BE2C (cell line): Measurements from ENCODE around the gene KIAA1210.

ENCODE experiments used
- DNase-seq: peaks from one replicate; pipeline ENCODE4 v3.0.0-alpha.2; 2020
- H3K27me3 ChIP-seq: fragments of 250-450 bp; sonication (Bioruptor Pico); 2 replicates; pipeline ENCODE4 v1.5.1; 2020; ENCODE audit warnings: mild to moderate bottlenecking
- H3K36me3 ChIP-seq: fragments of 250-450 bp; sonication (Bioruptor Pico); 2 replicates; pipeline ENCODE4 v1.5.1; 2020; ENCODE audit warnings: mild to moderate bottlenecking
- H3K4me1 ChIP-seq: fragments of 250-450 bp; sonication (Bioruptor Pico); 2 replicates; pipeline ENCODE4 v1.5.1; 2020
- H3K4me3 ChIP-seq: 2 replicates; pipeline ENCODE4 v1.5.1; 2011; ENCODE audit warnings: low read depth, low read length
- H3K9me3 ChIP-seq: fragments of 250-450 bp; sonication (Bioruptor Pico); 2 replicates; pipeline ENCODE4 v1.5.1; 2020
- TF ChIP-seq, protein P1 (sequence below): IDR thresholded peaks from 2 replicates; pipeline ENCODE4 v1.5.1; 2012; ENCODE audit warnings: mild to moderate bottlenecking, low read depth, low read length

KIAA1210 gene

GRCh38 chrX:119132961-119133360 is 5.3 kb upstream of the KIAA1210 start:
- Histone ChIP-seq H3K4me1 (no peaks in the 10 kb centered on the region), H3K27me3 (no peaks in the 10 kb centered on the region), H3K4me3 (no peak overlapping the region), H3K36me3 (no peaks in the 10 kb centered on the region), H3K9me3 (no peaks in the 10 kb centered on the region)
- TF ChIP-seq, protein P1, sequence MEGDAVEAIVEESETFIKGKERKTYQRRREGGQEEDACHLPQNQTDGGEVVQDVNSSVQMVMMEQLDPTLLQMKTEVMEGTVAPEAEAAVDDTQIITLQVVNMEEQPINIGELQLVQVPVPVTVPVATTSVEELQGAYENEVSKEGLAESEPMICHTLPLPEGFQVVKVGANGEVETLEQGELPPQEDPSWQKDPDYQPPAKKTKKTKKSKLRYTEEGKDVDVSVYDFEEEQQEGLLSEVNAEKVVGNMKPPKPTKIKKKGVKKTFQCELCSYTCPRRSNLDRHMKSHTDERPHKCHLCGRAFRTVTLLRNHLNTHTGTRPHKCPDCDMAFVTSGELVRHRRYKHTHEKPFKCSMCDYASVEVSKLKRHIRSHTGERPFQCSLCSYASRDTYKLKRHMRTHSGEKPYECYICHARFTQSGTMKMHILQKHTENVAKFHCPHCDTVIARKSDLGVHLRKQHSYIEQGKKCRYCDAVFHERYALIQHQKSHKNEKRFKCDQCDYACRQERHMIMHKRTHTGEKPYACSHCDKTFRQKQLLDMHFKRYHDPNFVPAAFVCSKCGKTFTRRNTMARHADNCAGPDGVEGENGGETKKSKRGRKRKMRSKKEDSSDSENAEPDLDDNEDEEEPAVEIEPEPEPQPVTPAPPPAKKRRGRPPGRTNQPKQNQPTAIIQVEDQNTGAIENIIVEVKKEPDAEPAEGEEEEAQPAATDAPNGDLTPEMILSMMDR, result no peak
- DNase-seq, result no peak

GRCh38 chrX:119132316-119132715 is 4.7 kb upstream of the KIAA1210 start:
- H3K36me3 ChIP-seq, result no peaks in the 10 kb centered on the region
- DNase-seq, result no peak
- TF ChIP-seq, protein P1, result no peak
- H3K4me1 ChIP-seq, result no peaks in the 10 kb centered on the region
- H3K27me3 ChIP-seq, result no peaks in the 10 kb centered on the region
- no peak overlapping the region for H3K4me3 ChIP-seq
- H3K9me3 ChIP-seq, result no peaks in the 10 kb centered on the region

GRCh38 chrX:119130911-119131310 is 3.3 kb upstream of the KIAA1210 start:
- DNase-seq, result no peak
- H3K27me3 ChIP-seq, result no peaks in the 10 kb centered on the region
- H3K9me3 ChIP-seq, result no peaks in the 10 kb centered on the region
- no peaks in the 10 kb centered on the region for H3K4me1 ChIP-seq
- H3K4me3 ChIP-seq, result no peak overlapping the region
- TF ChIP-seq, protein P1, result no peak
- no peaks in the 10 kb centered on the region for H3K36me3 ChIP-seq

DNA sequence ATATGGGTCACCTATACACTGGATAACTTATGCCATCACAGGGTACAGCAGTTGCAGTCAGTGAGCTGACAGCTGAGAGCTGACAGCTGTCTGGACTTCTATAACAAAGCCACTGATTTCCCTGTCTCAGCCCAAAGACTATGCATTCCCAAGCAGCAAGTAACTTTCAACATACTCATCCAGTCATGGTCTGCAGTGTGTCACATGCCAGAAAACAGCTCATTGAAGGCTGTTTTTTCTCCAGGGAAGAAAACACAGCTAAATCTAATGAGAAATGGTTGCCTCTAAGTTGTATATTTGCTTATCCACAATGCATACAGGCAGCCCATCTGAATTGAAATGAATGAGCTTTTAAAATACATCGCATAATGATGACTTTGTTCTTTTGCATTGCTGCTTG is 6.3 kb downstream of the KIAA1210 start:
- Histone ChIP-seq H3K27me3 (no peaks in the 10 kb centered on the region), H3K36me3 (no peaks in the 10 kb centered on the region), H3K4me1 (no peaks in the 10 kb centered on the region), H3K9me3 (no peaks in the 10 kb centered on the region), H3K4me3 (no peak overlapping the region)
- DNase-seq, result no peak
- TF ChIP-seq, protein P1, result no peak

DNA sequence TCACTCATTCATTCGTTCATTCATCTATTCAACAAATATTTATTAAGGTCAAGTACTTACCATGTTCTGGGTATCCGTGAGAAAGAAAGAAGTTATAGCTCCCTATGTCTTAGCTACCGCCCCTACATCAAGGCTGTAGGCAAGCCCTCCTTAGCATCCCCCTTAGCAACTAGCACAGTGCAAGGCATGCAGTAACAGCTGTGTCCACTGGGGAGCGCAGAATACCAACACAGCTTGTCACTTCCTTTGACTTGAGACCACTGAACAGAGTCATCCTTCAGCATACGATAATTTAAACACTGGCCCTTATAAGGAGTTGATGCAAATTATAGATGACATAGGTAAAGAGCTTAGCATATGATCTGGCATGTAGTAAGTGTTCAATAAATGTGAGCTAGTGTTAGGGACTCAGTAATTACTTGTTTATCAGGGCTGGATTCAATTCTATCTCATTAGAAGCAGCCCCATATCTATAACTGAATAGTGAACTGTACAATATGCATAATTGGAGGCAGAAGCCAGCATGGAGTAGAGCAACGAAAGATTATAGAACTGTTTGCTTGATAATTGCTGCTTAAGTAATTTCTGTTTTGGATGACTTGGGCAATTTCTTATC is 8.7 kb downstream of the KIAA1210 start:
- TF ChIP-seq, protein P1, result peak; percentile 76
- no peaks in the 10 kb centered on the region for H3K36me3 ChIP-seq
- H3K4me3 ChIP-seq, result no peak overlapping the region
- peak; percentile 47 for DNase-seq
- no peaks in the 10 kb centered on the region for H3K9me3 ChIP-seq
- H3K27me3 ChIP-seq, result no peaks in the 10 kb centered on the region
- no peaks in the 10 kb centered on the region for H3K4me1 ChIP-seq

DNA sequence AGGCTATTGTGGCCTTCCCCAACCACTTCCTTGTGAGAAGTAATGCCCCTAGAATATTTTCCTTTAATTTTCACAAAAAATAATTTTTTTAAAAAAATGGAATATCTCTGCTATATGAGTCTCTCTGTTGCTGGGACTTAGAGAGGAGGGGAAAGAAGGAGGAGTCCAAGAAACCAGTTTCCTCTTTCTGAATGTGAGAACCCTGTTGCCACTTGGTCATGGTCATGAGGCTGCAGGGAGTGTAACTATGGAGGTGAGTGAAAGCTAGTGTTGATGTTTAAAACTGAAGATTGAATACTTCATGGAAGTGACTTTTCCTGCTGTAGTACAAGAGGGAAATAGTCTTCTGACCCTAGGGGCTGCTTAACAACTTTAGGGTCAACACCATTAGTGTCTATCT is 20.4 kb downstream of the KIAA1210 start:
- no peaks in the 10 kb centered on the region for H3K36me3 ChIP-seq
- no peaks in the 10 kb centered on the region for H3K27me3 ChIP-seq
- TF ChIP-seq, protein P1, result no peak
- H3K4me3 ChIP-seq, result no peak overlapping the region
- no peaks in the 10 kb centered on the region for H3K4me1 ChIP-seq
- no peaks in the 10 kb centered on the region for H3K9me3 ChIP-seq
- DNase-seq, result no peak
